ENCODE results near the gene TCAIM. TPM values are rescaled to one million over a fixed set of nuclear protein-coding genes. Genes with fewer than 3 reads are reported as not detected.

Gene TCAIM
- total RNA-seq, 1 experiment from 2014 or later = 24.9 TPM

DNA sequence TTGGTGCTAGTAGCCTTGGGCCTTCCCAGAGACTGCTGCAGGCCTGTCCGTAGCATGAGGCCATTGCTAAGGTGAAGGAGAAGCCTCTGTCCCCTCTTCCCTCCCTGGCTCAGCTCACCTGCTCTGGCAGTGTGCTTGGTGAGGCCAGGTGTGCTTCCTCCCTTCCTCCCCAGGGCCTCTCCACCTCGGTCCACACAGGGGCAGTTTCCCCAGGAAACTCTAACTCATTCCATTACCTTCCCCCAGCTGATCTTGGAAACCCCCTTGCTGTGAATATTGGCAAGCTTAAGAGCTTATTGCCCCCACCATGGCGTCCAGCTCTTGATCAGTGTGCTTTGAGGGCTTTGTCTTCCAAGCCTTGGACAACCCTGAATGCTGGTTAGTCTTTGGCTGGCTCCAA lies 86.2 kb downstream of the TCAIM start:
- H3K36me3 Mint-ChIP-seq (ENCODE audit: insufficient read depth, unreplicated experiment) = no peaks in the 10 kb centered on the region
- intact Hi-C loops (cut with micrococcal nuclease; ENCODE audit: unreplicated experiment) = no loop called here
- no peak for DNase-seq
- H3K9me3 Mint-ChIP-seq (ENCODE audit: low read depth, unreplicated experiment) = no peaks in the 10 kb centered on the region
- no peak overlapping the region for H3K4me3 Mint-ChIP-seq (ENCODE audit: low read depth, unreplicated experiment)
- TF ChIP-seq, protein P1, sequence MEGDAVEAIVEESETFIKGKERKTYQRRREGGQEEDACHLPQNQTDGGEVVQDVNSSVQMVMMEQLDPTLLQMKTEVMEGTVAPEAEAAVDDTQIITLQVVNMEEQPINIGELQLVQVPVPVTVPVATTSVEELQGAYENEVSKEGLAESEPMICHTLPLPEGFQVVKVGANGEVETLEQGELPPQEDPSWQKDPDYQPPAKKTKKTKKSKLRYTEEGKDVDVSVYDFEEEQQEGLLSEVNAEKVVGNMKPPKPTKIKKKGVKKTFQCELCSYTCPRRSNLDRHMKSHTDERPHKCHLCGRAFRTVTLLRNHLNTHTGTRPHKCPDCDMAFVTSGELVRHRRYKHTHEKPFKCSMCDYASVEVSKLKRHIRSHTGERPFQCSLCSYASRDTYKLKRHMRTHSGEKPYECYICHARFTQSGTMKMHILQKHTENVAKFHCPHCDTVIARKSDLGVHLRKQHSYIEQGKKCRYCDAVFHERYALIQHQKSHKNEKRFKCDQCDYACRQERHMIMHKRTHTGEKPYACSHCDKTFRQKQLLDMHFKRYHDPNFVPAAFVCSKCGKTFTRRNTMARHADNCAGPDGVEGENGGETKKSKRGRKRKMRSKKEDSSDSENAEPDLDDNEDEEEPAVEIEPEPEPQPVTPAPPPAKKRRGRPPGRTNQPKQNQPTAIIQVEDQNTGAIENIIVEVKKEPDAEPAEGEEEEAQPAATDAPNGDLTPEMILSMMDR (IDR thresholded peaks at IDR 0.05; ENCODE audit: unreplicated experiment) = no peak
- CTCF ChIA-PET = no interaction called here
- no peaks in the 10 kb centered on the region for H3K4me1 Mint-ChIP-seq (ENCODE audit: low read depth, unreplicated experiment)
- H3K27ac Mint-ChIP-seq (ENCODE audit: unreplicated experiment) = no peak overlapping the region
- no TSS peak for BruUV-seq (replicated peaks)
- H3K27me3 Mint-ChIP-seq (ENCODE audit: unreplicated experiment) = no peaks in the 10 kb centered on the region

DNA sequence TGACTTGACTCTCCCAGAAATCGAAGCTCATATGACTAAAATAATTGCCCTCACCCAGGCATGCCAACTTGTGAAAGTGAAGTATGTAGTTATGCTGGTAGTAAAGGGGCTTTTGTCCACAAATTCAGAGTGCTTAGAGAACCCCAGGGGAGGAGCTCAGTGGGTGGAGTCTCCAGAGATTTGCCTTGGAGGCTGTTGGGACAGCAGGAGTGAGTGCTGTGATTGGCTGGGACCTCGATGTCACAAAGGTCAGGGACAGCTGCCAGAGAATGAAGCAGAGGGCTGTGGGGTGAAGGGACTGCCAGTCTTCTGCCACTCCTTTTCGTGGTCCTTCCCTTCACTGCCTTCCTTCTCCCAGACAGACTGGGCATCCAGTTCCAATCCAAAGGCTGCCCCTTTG lies 89.1 kb downstream of the TCAIM start:
- no peak overlapping the region for H3K4me3 Mint-ChIP-seq (ENCODE audit: low read depth, unreplicated experiment)
- DNase-seq = no peak
- CTCF ChIA-PET = no interaction called here
- no peaks in the 10 kb centered on the region for H3K9me3 Mint-ChIP-seq (ENCODE audit: low read depth, unreplicated experiment)
- no peaks in the 10 kb centered on the region for H3K4me1 Mint-ChIP-seq (ENCODE audit: low read depth, unreplicated experiment)
- no TSS peak for BruUV-seq (replicated peaks)
- H3K36me3 Mint-ChIP-seq (ENCODE audit: insufficient read depth, unreplicated experiment) = no peaks in the 10 kb centered on the region
- TF ChIP-seq, protein P1 (IDR thresholded peaks at IDR 0.05; ENCODE audit: unreplicated experiment) = no peak
- intact Hi-C loops (cut with micrococcal nuclease; ENCODE audit: unreplicated experiment) = no loop called here
- H3K27me3 Mint-ChIP-seq (ENCODE audit: unreplicated experiment) = no peaks in the 10 kb centered on the region
- H3K27ac Mint-ChIP-seq (ENCODE audit: unreplicated experiment) = no peak overlapping the region

DNA sequence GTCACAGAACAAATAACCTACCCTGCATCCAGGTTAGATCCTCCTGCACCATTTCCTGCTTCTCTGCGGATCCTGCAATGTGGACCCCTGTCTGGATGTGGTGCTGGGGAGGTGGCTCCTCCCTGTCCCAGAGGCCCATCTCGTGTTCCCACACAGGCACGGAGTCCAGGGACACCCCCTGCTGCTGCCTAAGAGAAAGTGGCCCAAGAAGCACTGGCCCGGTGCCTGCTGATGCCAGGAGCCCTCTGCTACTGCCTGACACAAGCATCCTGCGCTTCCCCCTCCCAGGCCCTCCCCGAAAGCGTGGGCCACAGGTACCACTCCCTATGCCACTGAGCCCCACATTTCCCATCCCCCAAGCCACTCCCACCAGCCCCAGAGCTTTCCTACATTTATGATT lies 90.3 kb downstream of the TCAIM start:
- Mint-ChIP-seq H3K27me3 (ENCODE audit: unreplicated experiment) (no peaks in the 10 kb centered on the region), H3K27ac (ENCODE audit: unreplicated experiment) (no peak overlapping the region), H3K9me3 (ENCODE audit: low read depth, unreplicated experiment) (no peaks in the 10 kb centered on the region), H3K4me1 (ENCODE audit: low read depth, unreplicated experiment) (no peaks in the 10 kb centered on the region), H3K36me3 (ENCODE audit: insufficient read depth, unreplicated experiment) (no peaks in the 10 kb centered on the region), H3K4me3 (ENCODE audit: low read depth, unreplicated experiment) (no peak overlapping the region)
- no peak for DNase-seq
- CTCF ChIA-PET = no interaction called here
- BruUV-seq (replicated peaks) = no TSS peak
- TF ChIP-seq, protein P1 (IDR thresholded peaks at IDR 0.05; ENCODE audit: unreplicated experiment) = no peak
- intact Hi-C loops (cut with micrococcal nuclease; ENCODE audit: unreplicated experiment) = no loop called here

DNA sequence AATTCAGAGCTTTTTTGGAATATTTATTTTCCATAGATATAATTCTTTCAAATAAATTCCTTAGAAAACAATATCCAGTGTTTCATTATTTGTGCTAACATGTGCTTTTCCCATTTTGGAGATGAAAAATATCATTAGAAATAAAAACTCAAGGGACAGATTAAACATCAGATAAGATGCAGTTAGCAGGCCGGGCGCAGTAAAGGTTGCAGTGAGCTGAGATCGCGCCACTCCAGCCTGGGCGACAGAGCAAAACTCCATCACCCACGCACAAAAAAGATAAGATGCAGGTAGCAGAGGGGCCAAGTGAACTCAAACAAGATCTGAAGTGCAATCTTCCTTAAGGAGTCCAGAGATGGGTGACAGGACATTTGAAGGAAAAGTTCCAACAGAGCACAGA lies 90.9 kb downstream of the TCAIM start:
- no TSS peak for BruUV-seq (replicated peaks)
- Mint-ChIP-seq H3K4me1 (ENCODE audit: low read depth, unreplicated experiment) (no peaks in the 10 kb centered on the region), H3K27me3 (ENCODE audit: unreplicated experiment) (no peaks in the 10 kb centered on the region), H3K36me3 (ENCODE audit: insufficient read depth, unreplicated experiment) (no peaks in the 10 kb centered on the region), H3K9me3 (ENCODE audit: low read depth, unreplicated experiment) (no peaks in the 10 kb centered on the region), H3K4me3 (ENCODE audit: low read depth, unreplicated experiment) (no peak overlapping the region), H3K27ac (ENCODE audit: unreplicated experiment) (no peak overlapping the region)
- intact Hi-C loops (cut with micrococcal nuclease; ENCODE audit: unreplicated experiment) = no loop called here
- no peak for DNase-seq
- CTCF ChIA-PET = no interaction called here
- TF ChIP-seq, protein P1 (IDR thresholded peaks at IDR 0.05; ENCODE audit: unreplicated experiment) = no peak

DNA sequence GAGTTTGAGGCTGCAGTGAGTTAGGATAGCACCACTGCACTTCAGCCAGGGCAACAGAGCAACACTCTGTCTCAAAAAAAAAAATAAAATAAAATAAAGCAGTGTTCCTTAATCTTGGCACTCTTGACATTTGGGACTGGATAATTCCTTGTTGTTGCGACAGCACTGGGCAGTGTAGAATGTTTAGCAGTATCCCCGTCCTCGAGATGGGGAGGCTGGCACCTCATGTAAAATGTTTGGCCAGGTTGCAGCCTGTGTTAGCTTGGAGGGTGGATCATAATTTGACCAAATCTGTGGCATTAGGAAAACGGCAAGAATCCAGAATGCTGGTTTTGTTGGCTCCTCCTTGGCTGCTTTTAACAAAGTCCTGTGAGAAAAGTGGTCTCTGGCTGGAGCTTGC lies 91.9 kb downstream of the TCAIM start:
- intact Hi-C loops (cut with micrococcal nuclease; ENCODE audit: unreplicated experiment) = no loop called here
- Mint-ChIP-seq H3K9me3 (ENCODE audit: low read depth, unreplicated experiment) (no peaks in the 10 kb centered on the region), H3K4me1 (ENCODE audit: low read depth, unreplicated experiment) (no peaks in the 10 kb centered on the region), H3K4me3 (ENCODE audit: low read depth, unreplicated experiment) (no peak overlapping the region), H3K27me3 (ENCODE audit: unreplicated experiment) (no peaks in the 10 kb centered on the region), H3K36me3 (ENCODE audit: insufficient read depth, unreplicated experiment) (peaks cover 5% of the 10 kb centered on the region), H3K27ac (ENCODE audit: unreplicated experiment) (no peak overlapping the region)
- DNase-seq = no peak
- TF ChIP-seq, protein P1 (IDR thresholded peaks at IDR 0.05; ENCODE audit: unreplicated experiment) = no peak
- CTCF ChIA-PET = no interaction called here
- BruUV-seq (replicated peaks) = no TSS peak

All from Calu3 (cell line).